ENCODE results near the gene CLPX. TPM values are rescaled to one million over a fixed set of nuclear protein-coding genes. Genes with fewer than 3 reads are reported as not detected.
A peak's percentile ranks its signal among the peaks of the same experiment; 100 is the strongest.

CLPX gene
- total and polyA plus RNA-seq, 8 donors: 6.3 to 31.1 (median 19.1) TPM

DNA sequence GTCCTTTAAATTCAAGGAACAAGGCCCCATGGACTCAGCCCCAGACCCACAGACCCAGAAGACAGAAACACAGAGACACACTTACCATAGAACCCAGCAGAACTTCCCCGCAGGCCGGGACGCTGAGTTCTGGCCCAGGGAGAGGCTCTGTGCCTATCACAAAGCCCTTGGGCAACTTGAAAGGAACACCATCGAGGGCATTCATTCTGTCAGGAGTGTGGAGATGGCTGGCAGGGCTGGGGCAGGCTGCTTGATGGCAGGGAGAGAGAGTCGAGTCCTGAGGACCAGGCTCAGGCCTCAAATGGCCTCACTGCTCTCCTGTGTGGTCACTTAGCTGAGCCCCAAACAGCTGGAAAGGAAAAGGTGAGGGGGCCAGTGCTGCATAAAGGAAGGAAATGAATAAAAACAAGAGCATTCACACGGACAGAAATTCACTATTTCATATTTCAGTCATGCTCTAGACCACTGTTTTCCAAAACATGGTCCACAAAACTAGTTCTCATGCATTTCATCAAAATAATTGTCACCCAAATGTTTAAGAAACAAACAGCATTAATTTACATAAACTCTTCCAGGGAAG, 79.0 kb downstream of the CLPX start:
- H3K4me3 ChIP-seq: no peak overlapping the region

DNA sequence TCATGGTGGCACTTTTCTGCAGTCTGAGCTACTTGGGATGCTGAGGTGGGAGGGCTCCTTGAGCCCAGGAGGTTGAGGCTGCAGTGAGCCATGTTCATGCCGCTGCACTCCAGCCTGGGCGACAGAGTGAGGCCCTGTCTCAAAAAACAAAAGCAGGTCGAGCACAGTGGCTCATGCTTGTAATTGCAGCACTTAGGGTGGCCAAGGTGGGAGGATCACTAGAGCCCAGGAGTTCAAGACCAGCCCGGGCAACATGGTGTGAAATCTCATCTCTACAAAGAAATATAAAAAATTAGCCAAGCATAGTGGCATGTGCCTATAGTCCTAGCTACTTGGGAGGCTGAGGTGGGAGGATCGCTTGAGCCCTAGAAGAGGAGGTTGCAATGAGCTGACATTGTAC, 80.1 kb downstream of the CLPX start:
- DNase-seq (no peak), ATAC-seq (no peak), FAIRE-seq (no peak)
- Histone ChIP-seq H3K4me3 (no peak overlapping the region), H3K27ac (no peak overlapping the region), H3K9me3 (no peaks in the 10 kb centered on the region), H3K36me3 (peaks cover 0 to 11% (median 0%) of the 10 kb centered on the region in 3 donors), H3K27me3 (no peaks in the 10 kb centered on the region), H3K4me1 (no peaks in the 10 kb centered on the region)
- TF ChIP-seq, protein P1, sequence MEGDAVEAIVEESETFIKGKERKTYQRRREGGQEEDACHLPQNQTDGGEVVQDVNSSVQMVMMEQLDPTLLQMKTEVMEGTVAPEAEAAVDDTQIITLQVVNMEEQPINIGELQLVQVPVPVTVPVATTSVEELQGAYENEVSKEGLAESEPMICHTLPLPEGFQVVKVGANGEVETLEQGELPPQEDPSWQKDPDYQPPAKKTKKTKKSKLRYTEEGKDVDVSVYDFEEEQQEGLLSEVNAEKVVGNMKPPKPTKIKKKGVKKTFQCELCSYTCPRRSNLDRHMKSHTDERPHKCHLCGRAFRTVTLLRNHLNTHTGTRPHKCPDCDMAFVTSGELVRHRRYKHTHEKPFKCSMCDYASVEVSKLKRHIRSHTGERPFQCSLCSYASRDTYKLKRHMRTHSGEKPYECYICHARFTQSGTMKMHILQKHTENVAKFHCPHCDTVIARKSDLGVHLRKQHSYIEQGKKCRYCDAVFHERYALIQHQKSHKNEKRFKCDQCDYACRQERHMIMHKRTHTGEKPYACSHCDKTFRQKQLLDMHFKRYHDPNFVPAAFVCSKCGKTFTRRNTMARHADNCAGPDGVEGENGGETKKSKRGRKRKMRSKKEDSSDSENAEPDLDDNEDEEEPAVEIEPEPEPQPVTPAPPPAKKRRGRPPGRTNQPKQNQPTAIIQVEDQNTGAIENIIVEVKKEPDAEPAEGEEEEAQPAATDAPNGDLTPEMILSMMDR (IDR thresholded peaks at IDR 0.05): no peak
- intact Hi-C loops (cut with DNase I): no loop called here
- WGBS, 2 donors: 90 to 92% methylated on average over 5 of the region's 5 CpGs

More for the DNA sequence above, 79.0 kb downstream of the CLPX start:
- intact Hi-C loops (cut with DNase I): no loop called here
- TF ChIP-seq, protein P1 (IDR thresholded peaks at IDR 0.05): no peak
- no peaks in the 10 kb centered on the region for H3K4me1 ChIP-seq
- FAIRE-seq (no peak), ATAC-seq (no peak), DNase-seq (no peak)
- peaks cover 0 to 11% (median 0%) of the 10 kb centered on the region in 3 donors for H3K36me3 ChIP-seq
- H3K27ac ChIP-seq: no peak overlapping the region
- no peaks in the 10 kb centered on the region for H3K9me3 ChIP-seq
- WGBS, 2 donors: 81 to 82% methylated on average over 6 of the region's 6 CpGs
- H3K27me3 ChIP-seq: no peaks in the 10 kb centered on the region

DNA sequence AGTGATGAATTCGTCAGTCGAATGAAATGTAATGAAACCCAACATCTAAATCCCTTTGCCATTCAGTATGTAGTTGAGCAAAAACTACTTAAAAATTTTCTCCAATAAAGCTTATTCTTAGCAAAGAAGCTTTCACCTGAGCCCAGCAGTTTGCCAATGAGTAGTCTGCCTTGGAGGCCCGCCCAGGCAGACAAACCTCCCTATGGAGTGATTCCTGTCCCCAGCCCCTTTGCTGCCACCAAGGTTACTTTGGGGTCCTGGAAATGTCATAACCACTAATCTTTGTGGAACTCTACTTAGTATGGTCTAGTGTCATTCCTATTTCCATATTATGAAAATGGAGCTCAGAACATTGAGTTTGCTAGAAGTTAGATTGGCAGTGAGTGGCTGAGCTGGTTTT, 82.2 kb downstream of the CLPX start:
- no peaks in the 10 kb centered on the region for H3K4me1 ChIP-seq
- H3K9me3 ChIP-seq: no peaks in the 10 kb centered on the region
- no peaks in the 10 kb centered on the region for H3K27me3 ChIP-seq
- H3K4me3 ChIP-seq: no peak overlapping the region
- WGBS, 2 donors: 96% methylated on average over 3 of the region's 3 CpGs
- TF ChIP-seq, protein P1 (IDR thresholded peaks at IDR 0.05): no peak
- no peak for DNase-seq
- intact Hi-C loops (cut with DNase I): no loop called here
- peaks cover 0 to 22% (median 2%) of the 10 kb centered on the region in 3 donors for H3K36me3 ChIP-seq
- no peak overlapping the region for H3K27ac ChIP-seq
- no peak for FAIRE-seq
- ATAC-seq: no peak

DNA sequence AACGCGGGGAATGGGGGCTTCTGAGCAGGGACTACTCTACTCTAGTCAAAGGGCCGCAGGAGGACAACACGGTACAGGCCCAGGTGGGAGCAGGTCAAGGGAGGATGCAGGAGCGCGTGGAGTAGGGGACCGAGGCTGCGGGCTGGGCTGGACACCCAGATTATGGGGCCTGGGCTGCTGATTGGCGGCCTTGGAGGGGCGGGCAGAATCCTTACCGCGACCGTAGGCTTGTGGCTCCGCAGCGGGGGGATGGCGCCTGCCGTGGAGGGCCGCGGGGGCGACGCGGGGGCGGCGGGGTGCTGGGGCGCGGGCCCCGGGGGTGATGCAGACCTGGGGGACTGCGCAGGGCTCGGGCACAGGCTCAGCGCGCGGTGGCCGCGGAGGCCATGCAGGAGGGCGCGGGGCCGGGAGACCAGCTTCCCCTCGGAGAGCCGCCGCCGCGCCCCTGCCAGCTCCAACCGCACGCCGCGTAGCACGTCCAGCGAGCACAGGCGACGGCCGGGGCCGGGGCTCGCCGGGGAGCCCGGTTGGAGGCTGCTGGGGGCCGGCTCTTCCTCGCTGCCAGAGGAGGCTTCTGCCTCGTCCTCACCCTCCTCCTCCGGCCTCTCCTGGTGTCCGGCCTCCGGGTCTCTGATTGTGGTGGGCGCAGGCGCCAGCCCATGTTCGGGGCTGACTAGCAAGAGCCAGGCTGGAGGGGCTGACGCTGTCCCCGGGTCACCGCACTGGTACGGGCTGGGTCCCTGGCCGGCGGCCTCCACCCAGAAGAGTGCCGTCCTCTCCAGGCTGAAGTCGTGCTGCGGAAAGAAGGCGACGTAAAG, 83.0 kb downstream of the CLPX start:
- H3K9me3 ChIP-seq: no peaks in the 10 kb centered on the region
- H3K4me3 ChIP-seq: no peak overlapping the region
- no peaks in the 10 kb centered on the region for H3K27me3 ChIP-seq
- TF ChIP-seq, protein P1 (IDR thresholded peaks at IDR 0.05): peak in 1 of 4 donors; percentile 4
- intact Hi-C loops (cut with DNase I): no loop called here
- FAIRE-seq (no peak), DNase-seq (peak in 2 of 6 donors; percentile 50 to 68), ATAC-seq (peak in 1 of 4 donors; percentile 24)
- H3K27ac ChIP-seq: no peak overlapping the region
- no peaks in the 10 kb centered on the region for H3K4me1 ChIP-seq
- H3K36me3 ChIP-seq: peaks cover 0 to 22% (median 2%) of the 10 kb centered on the region in 3 donors
- 84% methylated on average over 64 to 75 of the region's 75 CpGs for WGBS, 2 donors

All from pancreas (tissue), 10 donors.